Fibroblast of peridontal ligament (primary cell): ENCODE measurements around the gene UQCC2.
A peak's percentile ranks its signal among the peaks of the same experiment; 100 is the strongest.

Experiments used
- DNase-seq: peaks from one replicate; pipeline ENCODE4 v3.0.0-alpha.2; 2010; ENCODE audit errors: extremely low read depth

Gene UQCC2

GRCh38 chr6:33707771-33708170, 3.7 kb downstream of the UQCC2 start:
- no peak for DNase-seq

GRCh38 chr6:33705955-33706725, 5.4 kb downstream of the UQCC2 start:
- DNase-seq, result no peak

DNA sequence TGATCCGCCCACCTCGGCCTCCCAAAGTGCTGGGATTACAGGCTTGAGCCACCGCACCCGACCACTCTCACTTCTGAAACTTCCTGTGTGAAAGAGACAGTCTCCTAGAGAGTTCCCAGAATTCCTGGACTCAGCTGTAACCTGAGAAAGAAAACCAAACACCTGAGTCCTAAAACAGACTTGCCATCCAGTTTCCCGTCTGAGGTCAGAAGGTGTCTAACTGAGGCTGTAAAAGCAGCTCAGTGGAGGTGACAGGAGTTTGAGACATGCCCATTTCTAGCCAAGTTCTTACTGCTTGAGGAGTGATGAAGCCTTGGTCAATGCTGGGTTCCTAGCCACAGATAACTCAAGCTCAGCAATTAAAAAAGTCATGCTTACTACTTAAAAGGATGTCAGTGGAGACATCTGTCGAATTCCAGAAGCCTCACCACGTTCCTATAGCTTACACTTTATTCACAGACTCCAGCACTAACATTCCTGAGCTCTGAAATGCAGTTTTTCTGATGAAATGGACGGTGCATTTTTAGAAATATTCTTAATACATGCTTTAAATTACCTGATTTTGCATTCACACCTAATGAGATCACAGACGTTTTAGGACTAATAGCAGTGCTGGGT, 6.1 kb downstream of the UQCC2 start:
- DNase-seq, result no peak

GRCh38 chr6:33704215-33705066, 7.1 kb downstream of the UQCC2 start:
- DNase-seq, result no peak

DNA sequence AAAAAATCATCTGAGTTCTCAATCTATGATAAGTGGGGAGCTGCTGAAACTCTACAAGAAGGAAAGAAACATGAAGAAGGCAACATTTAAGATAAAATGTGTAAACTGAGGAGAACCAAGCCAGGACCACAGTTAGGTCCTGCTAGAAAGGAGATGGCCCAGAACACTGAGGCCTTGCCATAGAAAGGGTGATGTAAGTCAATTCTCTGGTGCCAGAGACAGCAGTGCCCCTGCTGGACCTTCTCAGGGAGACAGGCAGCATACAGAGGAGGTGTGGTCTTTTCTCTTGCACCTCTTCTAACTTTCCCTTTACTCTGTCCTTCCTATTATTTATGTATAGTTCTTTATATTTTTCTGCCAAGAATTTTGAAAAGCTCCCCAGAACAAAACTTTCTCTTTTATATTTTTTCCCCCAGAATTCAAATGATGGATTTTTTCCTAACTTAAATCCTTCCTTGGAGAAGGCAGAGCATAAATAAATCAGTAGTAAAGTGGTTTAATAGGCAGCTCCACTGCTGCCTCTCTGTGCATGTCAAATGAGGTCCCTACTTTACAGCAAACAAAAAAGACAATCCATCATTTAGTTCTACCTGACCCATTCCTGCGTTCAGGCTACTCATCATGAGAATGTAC, 9.0 kb downstream of the UQCC2 start:
- DNase-seq, result peak; percentile 74

GRCh38 chr6:33700391-33701050, 11.0 kb downstream of the UQCC2 start:
- DNase-seq, result peak; percentile 67

DNA sequence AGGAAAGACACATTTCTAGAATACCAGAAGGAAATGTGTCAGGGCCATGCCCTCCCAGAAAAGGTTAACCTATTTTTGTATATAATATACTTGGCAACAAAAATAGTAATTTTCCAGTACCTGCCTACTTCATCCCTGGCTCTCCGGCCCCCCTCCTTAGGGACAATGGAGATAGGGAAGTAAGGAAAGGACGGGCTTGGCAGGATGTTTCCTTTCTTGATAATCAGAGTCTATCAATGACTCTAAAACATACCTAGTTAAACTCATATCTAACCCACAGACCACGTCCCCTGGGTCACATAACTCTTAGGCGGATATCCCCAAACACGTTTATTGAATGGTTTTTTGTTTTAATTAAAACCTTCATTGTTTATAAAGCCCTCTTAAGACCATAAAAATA, 11.8 kb downstream of the UQCC2 start:
- DNase-seq, result no peak

DNA sequence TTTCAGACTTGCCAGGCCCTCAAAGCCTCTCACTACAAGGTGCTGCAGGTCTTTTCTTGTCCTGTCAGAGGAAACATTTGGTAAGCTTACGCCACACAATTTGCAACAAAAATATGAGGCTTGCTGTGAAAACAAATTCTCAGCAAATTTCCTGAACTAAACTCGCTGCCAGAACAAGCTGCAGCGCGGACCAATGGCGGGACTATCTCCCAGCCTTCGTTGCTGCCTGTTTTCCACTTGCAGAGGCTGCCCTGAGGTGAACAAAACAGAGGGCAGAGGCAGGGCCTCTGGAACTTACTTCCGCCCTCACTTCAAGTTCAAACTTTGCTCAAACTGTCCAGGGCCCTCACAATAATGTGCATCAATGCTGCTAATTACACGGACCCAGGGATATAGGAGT, 12.4 kb downstream of the UQCC2 start:
- DNase-seq, result no peak

GRCh38 chr6:33698494-33698893, 13.0 kb downstream of the UQCC2 start:
- DNase-seq, result no peak

DNA sequence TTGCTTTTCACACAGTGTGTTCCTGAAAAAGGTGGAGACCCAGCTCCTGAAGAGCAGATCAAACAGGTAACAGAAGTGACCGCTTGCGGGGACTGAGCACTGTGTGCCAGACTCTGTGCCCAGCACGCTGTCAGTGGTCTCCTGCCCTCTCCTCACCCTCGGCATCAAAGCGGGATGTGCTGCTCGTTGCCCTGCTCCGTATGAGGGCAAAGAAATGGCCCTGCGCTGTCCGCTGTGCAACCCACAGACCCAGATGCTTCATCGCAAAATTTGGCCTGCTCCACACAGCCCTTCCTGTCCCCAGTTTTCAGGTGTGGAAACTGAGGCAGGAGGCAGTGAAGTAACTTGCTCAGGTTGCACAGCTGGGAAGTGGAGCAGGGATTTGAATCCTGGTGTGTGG, 13.7 kb downstream of the UQCC2 start:
- DNase-seq, result no peak

- peak; percentile 60 for DNase-seq
These were observed 14.7 kb downstream of the UQCC2 start for GRCh38 chr6:33696548-33697518.

- no peak for DNase-seq
These were observed 15.4 kb downstream of the UQCC2 start for GRCh38 chr6:33696076-33696475.

DNA sequence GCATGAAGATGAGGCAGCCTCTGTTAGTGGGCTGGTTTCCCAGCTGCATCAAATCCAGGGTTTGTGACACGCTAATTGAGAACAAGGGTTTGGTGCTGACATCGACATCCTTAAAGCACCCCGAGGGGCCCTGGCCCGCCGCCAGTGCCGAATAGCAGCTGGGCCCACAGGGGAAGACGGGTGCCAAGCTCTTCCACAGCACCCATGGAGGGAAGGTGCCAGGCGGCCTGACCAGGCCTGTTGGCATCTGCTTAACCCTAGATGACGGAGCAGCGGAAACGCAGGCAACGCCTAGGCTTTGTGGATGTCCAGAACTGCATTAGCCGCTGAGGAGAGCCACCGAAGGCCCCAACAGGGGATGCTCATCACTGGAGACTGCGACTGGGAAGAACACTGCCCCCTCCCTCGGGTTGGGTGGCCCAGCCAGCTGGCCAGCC, 16.0 kb downstream of the UQCC2 start:
- no peak for DNase-seq

DNA sequence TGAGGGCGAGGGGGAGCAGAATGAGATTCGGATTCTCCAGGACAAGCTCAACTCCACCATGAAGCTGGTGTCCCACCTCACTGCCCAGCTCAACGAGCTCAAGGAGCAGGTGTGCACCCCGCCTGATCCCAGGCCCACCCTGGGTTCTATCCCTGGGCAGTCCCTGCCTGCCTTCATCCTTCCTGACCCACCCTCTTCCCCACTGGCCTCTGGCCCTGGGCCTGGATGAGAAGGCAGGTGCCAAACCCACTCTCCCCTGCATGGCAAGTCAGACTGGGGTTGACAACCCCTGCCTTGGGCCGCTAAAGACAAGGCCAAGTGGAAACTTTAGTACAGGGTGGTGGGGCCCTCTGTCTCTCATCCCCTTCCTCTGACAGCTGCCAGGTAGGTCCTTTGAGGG, 16.5 kb downstream of the UQCC2 start:
- DNase-seq, result no peak

DNA sequence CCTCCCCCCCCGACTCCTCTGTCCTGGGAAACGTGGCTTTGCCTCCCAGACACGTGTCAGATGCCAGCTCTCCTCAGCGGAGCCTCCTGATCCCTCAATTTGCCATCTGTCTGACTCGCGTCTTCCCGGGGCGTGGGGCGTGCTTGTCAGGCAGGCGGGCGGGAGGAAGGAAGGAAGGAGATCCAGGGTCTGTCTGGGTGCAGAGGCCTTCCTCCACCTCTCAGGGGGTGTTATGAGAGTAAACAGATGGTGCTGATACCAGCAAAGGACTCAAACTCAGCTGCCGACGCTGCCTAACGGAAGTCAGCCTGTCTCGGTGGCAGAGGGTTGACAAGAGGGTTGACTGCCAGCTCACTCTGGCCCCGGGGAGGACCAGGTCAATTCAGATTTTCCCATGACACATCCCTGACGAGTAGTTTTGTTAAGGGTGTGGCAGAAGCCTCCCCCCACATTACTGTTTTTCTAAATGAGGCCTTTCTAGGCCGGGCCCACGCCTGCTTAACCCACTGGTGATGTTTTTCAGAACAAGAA, 17.0 kb downstream of the UQCC2 start:
- peak; percentile 22 for DNase-seq

GRCh38 chr6:33693186-33694105, 18.1 kb downstream of the UQCC2 start:
- DNase-seq, result no peak

GRCh38 chr6:33692760-33693158, 18.7 kb downstream of the UQCC2 start:
- peak; percentile 5 for DNase-seq

GRCh38 chr6:33692078-33692759, 19.3 kb downstream of the UQCC2 start:
- DNase-seq, result peak; percentile 9
